GM03348 (cell line): ENCODE measurements around the gene CMTM6.
"Not testable (repeated sequence)": the region's sequence is repeated elsewhere in the genome, so short reads cannot be mapped to it uniquely, and the experiment has no call there.

Source experiments
- DNase-seq: peaks from one replicate; pipeline ENCODE4 v3.0.0; 2012; ENCODE audit warnings: low spot score

Gene CMTM6

GRCh38 chr3:32466808-32467207 is 35.8 kb downstream of the CMTM6 start:
- DNase-seq: not testable (repeated sequence)

- not testable (repeated sequence) for DNase-seq
Observed at GRCh38 chr3:32464726-32465125, 37.9 kb downstream of the CMTM6 start.

- DNase-seq: not testable (repeated sequence)
Observed at GRCh38 chr3:32463415-32463814, 39.2 kb downstream of the CMTM6 start.

GRCh38 chr3:32462191-32462986 is 40.3 kb downstream of the CMTM6 start:
- DNase-seq: not testable (repeated sequence)

GRCh38 chr3:32460817-32461496 is 41.7 kb downstream of the CMTM6 start:
- DNase-seq: not testable (repeated sequence)

- DNase-seq: peak; percentile 5
Observed at GRCh38 chr3:32460031-32460749, 42.5 kb downstream of the CMTM6 start.

GRCh38 chr3:32459450-32459849 is 43.2 kb downstream of the CMTM6 start:
- no peak for DNase-seq

- peak; percentile 2 for DNase-seq
Observed at GRCh38 chr3:32457971-32458471, 44.6 kb downstream of the CMTM6 start.

- DNase-seq: peak; percentile 6
Observed at GRCh38 chr3:32456429-32457130, 46.1 kb downstream of the CMTM6 start.

GRCh38 chr3:32455609-32456428 is 46.8 kb downstream of the CMTM6 start:
- DNase-seq: no peak

GRCh38 chr3:32454731-32455608 is 47.7 kb downstream of the CMTM6 start:
- DNase-seq: no peak

- no peak for DNase-seq
Observed at GRCh38 chr3:32454111-32454510, 48.5 kb downstream of the CMTM6 start.

- DNase-seq: peak; percentile 53
Observed at GRCh38 chr3:32453346-32453745, 49.3 kb downstream of the CMTM6 start.

- DNase-seq: no peak
Observed at GRCh38 chr3:32452009-32452408, 50.6 kb downstream of the CMTM6 start.

- no peak for DNase-seq
Observed at GRCh38 chr3:32450992-32451659, 51.5 kb downstream of the CMTM6 start.

GRCh38 chr3:32450426-32450825 is 52.2 kb downstream of the CMTM6 start:
- no peak for DNase-seq

GRCh38 chr3:32449691-32450090 is 53.0 kb downstream of the CMTM6 start:
- DNase-seq: no peak

GRCh38 chr3:32448686-32449474 is 53.8 kb downstream of the CMTM6 start:
- DNase-seq: no peak
